22Rv1 (cell line): ENCODE data around the gene BCAS2.

Source experiments
- ZFX ChIP-seq: fragments of 450-650 bp; IDR thresholded peaks from 2 replicates; pipeline ENCODE4 v1.6.1; 2017; ENCODE audit warnings: antibody characterized with exemption, borderline replicate concordance
- TF ChIP-seq, protein P1 (sequence below): fragments of 450-650 bp; IDR thresholded peaks from 2 replicates; pipeline ENCODE4 v1.5.1; 2017; ENCODE audit warnings: mild to moderate bottlenecking

DNA sequence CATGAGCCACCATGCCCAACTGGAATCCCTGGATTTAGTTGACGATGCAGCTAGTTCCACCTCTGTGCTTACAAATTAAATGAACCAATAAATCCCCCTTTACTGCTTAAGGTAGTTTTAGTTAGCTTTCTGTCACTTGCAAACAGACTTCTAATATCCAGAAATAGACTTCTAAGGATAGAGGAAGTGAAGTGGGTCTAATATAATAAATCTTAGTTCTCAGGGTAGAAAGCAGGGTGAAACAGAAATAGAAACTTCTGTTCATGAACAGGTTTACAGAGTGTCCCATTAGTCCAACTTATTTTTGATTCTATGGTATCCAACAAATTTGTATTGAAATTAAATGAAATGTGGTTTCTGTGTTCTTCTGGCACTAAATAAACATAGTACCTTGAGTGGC is 20.1 kb downstream of the BCAS2 start:
- TF ChIP-seq, protein P1, sequence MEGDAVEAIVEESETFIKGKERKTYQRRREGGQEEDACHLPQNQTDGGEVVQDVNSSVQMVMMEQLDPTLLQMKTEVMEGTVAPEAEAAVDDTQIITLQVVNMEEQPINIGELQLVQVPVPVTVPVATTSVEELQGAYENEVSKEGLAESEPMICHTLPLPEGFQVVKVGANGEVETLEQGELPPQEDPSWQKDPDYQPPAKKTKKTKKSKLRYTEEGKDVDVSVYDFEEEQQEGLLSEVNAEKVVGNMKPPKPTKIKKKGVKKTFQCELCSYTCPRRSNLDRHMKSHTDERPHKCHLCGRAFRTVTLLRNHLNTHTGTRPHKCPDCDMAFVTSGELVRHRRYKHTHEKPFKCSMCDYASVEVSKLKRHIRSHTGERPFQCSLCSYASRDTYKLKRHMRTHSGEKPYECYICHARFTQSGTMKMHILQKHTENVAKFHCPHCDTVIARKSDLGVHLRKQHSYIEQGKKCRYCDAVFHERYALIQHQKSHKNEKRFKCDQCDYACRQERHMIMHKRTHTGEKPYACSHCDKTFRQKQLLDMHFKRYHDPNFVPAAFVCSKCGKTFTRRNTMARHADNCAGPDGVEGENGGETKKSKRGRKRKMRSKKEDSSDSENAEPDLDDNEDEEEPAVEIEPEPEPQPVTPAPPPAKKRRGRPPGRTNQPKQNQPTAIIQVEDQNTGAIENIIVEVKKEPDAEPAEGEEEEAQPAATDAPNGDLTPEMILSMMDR = no peak
- no peak for TF ChIP-seq ZFX
